Mesodermal cell (in vitro differentiated cells): ENCODE measurements around the gene MKKS.
A peak's percentile ranks its signal among the peaks of the same experiment; 100 is the strongest.

Source experiments
- H3K27ac ChIP-seq: 2 replicates; pipeline ENCODE4 v1.7.0; 2013; ENCODE audit warnings: mild to moderate bottlenecking, low read depth, low read length, moderate library complexity; ENCODE audit not compliant: severe bottlenecking
- H3K36me3 ChIP-seq: 2 replicates; pipeline ENCODE4 v1.7.1; 2013; ENCODE audit warnings: mild to moderate bottlenecking, low read length, moderate library complexity; ENCODE audit not compliant: control insufficient read depth, insufficient read depth
- H3K4me1 ChIP-seq: one replicate; pipeline ENCODE4 v1.7.1; 2013; ENCODE audit warnings: mild to moderate bottlenecking, low read length; ENCODE audit not compliant: insufficient read depth, control insufficient read depth, poor library complexity, severe bottlenecking
- H3K4me3 ChIP-seq: 2 replicates; pipeline ENCODE4 v1.7.0; 2013; ENCODE audit warnings: low read length, control low read depth, mild to moderate bottlenecking; ENCODE audit not compliant: insufficient read depth, poor library complexity, severe bottlenecking; ENCODE audit errors: extremely low read depth
- H3K9me3 ChIP-seq: 2 replicates; pipeline ENCODE4 v1.7.1; 2013; ENCODE audit warnings: mild to moderate bottlenecking, low read length, moderate library complexity; ENCODE audit not compliant: control insufficient read depth
- WGBS, 2 experiments: methylation state at CpG; one replicate each; pipeline ENCODE4 v1.1.5; 2013; ENCODE audit warnings: missing lambda C conversion rate in 2 of 2; ENCODE audit not compliant: insufficient coverage in 2 of 2; 5-methylcytosine and 5-hydroxymethylcytosine counted together

The MKKS gene

DNA sequence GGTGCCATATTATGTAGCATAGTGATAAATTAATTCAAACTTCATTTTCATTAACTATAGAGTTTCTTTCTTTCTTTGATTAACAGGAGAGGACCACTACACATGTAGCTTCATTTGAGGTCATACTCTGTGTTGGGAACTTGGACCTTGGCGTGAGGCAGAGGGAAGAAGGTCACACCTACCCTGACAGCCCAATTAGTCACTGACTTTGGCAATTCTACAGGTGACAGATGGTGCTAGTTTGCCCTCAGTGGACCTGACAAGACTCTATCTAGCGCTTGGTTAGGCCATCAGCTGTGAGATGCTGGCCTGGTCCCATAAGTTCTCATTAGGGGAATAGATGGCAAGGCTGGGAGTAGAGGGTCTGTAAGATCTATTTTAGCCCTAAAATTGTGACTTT, 15.2 kb upstream of the MKKS start:
- Histone ChIP-seq H3K4me1 (no peaks in the 10 kb centered on the region), H3K36me3 (peaks cover 3% of the 10 kb centered on the region), H3K4me3 (no peak overlapping the region), H3K9me3 (no peaks in the 10 kb centered on the region), H3K27ac (no peak overlapping the region)
- WGBS, 2 experiments, result 86 to 100% methylated on average over 1 to 2 of the region's 2 CpGs

DNA sequence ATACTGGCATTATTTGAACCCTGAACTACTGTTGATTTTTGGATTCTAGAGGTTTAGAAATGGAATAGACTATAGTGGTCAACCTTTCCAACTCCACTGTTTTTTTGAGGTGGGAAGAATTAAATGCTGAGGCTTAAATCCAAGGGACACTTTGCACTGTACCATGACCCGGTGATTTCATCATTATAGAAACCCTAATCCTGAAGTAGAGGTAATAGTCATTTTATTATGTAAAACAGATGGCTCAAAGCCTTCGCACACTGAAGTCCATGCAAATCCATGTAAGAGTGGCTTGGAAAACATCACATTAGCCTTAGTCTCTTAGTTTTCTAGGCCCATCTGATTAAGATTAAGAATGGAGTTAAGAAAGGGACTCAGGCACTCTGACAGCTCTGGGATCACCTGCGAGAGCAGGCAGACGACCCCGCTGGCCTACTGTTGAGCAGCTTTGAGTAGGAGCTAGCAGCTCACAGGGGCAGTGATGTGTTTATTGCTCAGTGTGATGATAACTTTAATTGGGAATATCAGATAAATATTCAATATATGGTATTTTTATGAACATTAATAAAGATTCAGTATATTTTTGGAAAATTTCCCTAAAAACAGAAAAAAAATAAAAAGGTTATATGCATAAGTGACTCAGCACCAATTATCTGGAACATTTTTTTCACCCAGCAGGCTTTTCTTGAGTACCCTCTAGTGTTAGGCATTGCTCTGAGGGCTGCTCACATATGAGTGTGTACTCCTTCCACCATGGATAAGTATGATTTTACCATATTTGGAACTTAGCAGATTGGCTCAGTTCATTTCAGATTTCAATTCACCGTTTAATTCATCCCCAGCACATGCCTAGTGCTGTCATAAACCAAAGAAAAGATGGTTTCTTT, 14.5 kb upstream of the MKKS start:
- Histone ChIP-seq H3K9me3 (no peaks in the 10 kb centered on the region), H3K4me1 (no peaks in the 10 kb centered on the region), H3K4me3 (no peak overlapping the region), H3K36me3 (peaks cover 3% of the 10 kb centered on the region), H3K27ac (no peak overlapping the region)
- 78 to 86% methylated on average over 3 to 4 of the region's 6 CpGs for WGBS, 2 experiments

DNA sequence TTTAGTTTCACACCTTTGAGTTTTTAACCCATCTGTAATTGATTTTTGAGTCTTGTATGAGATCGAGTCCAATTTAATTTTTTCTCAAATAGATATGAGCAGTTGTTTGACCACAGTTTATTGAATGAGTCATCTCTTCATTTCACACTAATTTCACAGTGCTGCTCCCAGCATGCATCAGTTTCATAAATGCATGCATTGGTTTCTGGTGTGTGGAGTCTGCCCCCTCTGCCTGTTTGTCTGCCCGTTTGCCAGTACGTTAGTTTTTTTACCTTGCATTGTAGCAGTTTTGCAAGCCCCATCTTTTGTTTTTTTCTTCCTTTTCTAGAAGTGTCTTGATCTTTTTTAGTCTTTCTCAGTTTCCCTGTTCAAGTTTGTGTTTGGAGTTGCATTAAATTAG, 13.0 kb upstream of the MKKS start:
- Histone ChIP-seq H3K4me3 (no peak overlapping the region), H3K27ac (no peak overlapping the region), H3K4me1 (no peaks in the 10 kb centered on the region), H3K9me3 (no peaks in the 10 kb centered on the region), H3K36me3 (peaks cover 3% of the 10 kb centered on the region)
- WGBS, 2 experiments, result 79 to 83% methylated on average over 2 of the region's 3 CpGs

DNA sequence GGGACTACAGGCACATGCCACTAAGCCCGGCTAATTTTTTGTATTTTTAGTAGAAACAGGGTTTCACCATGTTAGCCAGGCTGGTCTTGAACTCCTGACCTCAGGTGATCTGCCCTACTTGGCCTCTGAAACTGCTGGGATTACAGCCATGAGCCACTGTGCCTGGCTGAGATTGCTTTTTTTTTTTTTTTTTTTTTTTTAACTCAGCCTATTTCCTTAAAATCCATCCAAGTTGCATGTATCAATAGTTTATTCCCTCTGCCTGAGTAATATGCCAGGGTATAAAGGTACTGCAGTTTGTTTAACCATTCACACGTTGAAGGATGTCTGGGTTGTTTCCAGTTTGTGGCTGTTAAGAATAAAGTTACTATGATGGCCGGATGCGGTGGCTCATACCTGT, 11.7 kb upstream of the MKKS start:
- H3K9me3 ChIP-seq, result no peaks in the 10 kb centered on the region
- WGBS, 2 experiments, result 91 to 92% methylated on average over 4 of the region's 4 CpGs

DNA sequence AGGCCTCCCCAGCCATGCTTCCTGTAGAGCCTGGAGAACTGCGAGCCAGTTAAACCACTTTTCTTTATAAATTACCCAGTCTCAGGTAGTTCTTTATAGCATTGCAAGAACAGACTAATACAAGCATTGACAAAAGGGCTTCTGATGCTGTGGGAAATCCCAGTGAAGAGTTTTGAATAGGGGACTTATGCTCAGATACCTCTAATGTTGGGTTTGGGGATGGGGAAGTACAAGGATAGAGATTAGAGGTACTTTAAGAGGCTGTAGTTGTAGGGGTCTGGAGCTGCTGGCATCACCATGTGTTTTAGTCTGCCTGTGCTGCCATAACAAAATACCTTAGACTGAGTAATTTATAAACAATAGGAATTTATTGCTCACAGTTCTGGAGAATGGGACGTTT, 9.9 kb upstream of the MKKS start:
- Histone ChIP-seq H3K4me3 (no peak overlapping the region), H3K36me3 (peaks cover 3% of the 10 kb centered on the region), H3K4me1 (no peaks in the 10 kb centered on the region), H3K9me3 (no peaks in the 10 kb centered on the region), H3K27ac (no peak overlapping the region)
- WGBS, 2 experiments, result no CpG with 5 or more reads among the region's 2 CpGs

More for the DNA sequence above, 11.7 kb upstream of the MKKS start:
- peaks cover 3% of the 10 kb centered on the region for H3K36me3 ChIP-seq
- H3K27ac ChIP-seq, result no peak overlapping the region
- H3K4me3 ChIP-seq, result no peak overlapping the region
- no peaks in the 10 kb centered on the region for H3K4me1 ChIP-seq

DNA sequence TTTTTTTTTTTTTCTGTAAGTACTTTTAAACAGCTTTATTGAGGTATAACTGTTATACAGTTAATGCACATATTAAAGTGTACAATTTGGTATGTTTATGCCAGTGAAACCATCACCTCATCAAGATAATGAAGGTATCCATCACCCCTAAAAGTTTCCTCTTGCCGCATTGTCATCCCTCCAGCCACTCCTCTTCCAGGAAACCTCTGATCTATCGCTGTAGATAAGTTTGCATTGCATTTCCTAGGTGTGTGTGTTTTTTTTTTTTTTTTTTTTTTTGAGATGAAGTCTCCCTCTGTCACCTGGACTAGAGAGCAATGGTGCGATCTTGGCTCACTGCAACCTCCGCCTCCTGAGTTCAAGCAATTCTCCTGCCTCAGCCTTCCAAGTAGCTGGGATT, 4.2 kb upstream of the MKKS start:
- H3K36me3 ChIP-seq, result no peaks in the 10 kb centered on the region
- H3K4me3 ChIP-seq, result no peak overlapping the region
- no peak overlapping the region for H3K27ac ChIP-seq
- H3K4me1 ChIP-seq, result no peaks in the 10 kb centered on the region
- whole genome bisulfite sequencing, 2 experiments, result 86% methylated on average over 2 of the region's 4 CpGs; no CpG with 5 or more reads in 1 of the 2 experiments
- H3K9me3 ChIP-seq, result no peaks in the 10 kb centered on the region

DNA sequence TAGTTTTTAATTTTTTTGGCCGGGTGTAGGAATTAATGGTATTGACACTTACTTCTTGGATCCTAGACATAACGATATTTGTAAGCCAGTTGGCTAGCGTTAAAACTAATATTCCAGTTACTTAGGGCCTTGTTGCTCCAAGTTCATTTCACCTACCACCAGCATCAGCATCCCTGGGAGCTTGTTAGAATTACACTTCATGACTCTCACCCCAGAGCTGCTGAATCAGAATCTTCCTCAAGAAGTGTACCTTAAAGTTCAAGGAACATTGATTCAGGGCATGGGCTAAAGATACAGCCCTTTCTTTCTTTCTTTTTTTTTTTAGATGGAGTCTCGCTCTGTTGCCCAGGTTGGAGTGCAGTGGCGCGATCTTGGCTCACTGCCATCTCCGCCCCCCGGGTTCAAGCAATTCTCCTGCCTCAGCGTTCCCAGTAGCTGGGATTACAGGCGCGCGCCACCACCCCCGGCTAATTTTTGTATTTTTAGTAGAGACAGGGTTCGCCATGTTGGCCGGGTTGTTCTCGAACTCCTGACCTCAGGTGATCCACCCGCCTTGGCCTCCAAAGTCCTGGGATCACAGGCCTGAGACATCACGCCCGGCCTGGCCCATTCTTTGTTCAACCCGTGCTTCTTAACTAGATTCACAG, 2.2 kb upstream of the MKKS start:
- Histone ChIP-seq H3K9me3 (no peaks in the 10 kb centered on the region), H3K27ac (no peak overlapping the region), H3K4me1 (no peaks in the 10 kb centered on the region), H3K4me3 (peak overlapping the region; percentile 73), H3K36me3 (peaks cover 7% of the 10 kb centered on the region)
- 89 to 94% methylated on average over 14 to 16 of the region's 20 CpGs for WGBS, 2 experiments

DNA sequence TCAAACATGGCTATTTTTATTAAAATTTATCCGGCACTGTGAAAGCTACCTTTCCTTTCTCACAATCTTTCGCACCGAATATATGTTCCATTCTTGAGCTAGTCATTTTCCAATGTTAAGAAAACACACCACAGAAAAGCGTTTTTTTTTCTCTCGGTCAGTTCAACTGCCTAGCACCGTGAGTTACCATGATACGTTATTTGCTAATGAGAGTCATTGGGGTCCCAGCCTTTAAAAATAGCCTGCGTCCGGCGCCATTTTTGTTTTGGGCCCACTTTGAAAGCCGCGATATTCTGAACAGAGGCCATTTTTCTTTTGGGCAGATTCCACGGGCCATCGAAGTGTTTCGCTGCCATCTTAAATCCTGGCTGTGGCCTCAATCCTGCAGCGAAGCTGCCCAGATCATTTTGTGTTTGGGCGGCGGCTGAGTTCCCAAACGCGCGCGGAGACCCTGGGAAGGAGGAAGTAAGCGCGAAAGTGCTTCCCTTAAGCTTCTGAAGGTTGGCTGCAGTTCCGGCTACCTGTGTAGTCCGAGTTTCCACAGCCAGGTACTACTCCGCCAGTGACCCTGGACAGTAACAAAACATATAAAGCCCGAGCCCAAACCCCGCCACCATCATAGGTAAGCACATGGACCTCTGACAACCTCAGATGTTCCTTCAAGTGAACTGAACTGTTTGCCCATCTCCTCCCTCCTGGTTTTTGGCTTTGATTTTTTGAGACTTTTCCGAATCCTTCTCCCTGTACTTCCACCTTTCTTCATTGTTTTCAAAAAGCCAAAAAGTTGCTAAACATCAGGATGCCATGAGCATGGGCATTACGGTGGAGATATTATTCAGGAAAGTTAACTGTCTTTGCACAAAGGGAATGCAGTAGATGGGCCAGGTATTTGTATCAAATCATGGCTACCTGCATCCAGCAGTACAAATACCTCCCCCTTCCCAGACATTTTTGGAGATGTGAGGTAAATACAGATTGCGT, 1.1 kb upstream of the MKKS start, which contains the start of gene SLX4IP:
SLX4IP (plus strand) TSS at position 474 of the 981 bp plus-strand sequence. CDS start 22,900 bp downstream, outside the sequence.
- peak within 1 kb of the TSS; percentile 73 for H3K4me3 ChIP-seq
- peak within 1 kb of the TSS; percentile 87 for H3K27ac ChIP-seq
- H3K36me3 ChIP-seq, result peaks cover 7% of the 10 kb centered on the region
- WGBS, 2 experiments, result 1 to 3% methylated on average over 21 to 28 of the region's 32 CpGs
- no peaks in the 10 kb centered on the region for H3K9me3 ChIP-seq
- no peaks in the 10 kb centered on the region for H3K4me1 ChIP-seq

DNA sequence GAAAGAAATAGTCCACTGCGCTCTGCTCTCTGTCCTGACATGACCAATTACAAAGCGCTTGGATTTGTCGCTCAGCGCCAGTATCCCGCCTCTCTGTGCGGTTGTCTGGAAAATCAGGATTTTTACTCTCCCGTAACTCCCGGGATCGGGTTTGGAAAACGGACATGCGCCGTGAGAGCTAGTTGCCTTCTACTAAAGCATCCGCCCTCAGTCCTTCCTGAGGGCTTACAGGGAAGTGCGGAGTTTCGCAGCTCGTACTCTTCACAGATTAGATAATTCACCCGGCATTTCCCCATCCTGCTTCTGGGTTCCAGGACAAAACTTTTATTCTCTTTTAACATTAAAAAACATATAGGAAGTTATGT, 427 bp upstream of the MKKS start:
- H3K36me3 ChIP-seq, result peaks cover 7% of the 10 kb centered on the region
- 0% methylated on average over 13 to 16 of the region's 17 CpGs for WGBS, 2 experiments
- H3K27ac ChIP-seq, result peak overlapping the region; percentile 87
- H3K9me3 ChIP-seq, result no peaks in the 10 kb centered on the region
- peak overlapping the region; percentile 73 for H3K4me3 ChIP-seq
- H3K4me1 ChIP-seq, result no peaks in the 10 kb centered on the region

DNA sequence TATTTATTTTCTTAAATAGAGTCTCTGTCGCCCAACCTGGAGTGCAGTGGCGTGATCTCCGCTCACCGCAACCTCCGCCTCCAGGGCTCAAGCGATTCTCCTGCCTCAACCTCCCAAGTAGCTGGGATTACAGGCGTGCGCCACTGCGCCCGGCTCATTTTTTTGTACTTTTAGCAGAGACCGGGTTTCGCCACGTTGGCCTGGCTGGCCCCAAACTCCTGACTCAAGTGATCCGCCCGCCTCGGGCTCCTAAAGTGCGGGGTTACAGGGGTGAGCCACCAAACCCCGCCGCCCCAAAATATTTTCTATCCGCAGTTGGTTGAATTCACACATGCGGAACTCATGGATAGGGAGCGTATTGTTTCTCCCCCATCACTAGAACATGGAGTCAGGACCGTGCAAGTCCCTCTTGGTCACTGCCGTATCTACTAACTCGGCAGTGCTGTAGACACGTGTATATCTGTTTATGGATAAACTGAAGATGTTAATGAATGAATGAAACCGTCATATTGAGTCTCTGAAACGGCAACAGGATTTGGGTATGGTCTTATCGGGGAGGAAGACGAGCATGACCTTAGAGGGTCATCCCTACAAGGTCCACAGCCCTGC, 904 bp downstream of the MKKS start:
- H3K4me3 ChIP-seq, result peak overlapping the region; percentile 73
- peaks cover 10% of the 10 kb centered on the region for H3K36me3 ChIP-seq
- no peak overlapping the region for H3K27ac ChIP-seq
- no peaks in the 10 kb centered on the region for H3K9me3 ChIP-seq
- no peaks in the 10 kb centered on the region for H3K4me1 ChIP-seq
- WGBS, 2 experiments, result 62 to 66% methylated on average over 26 to 29 of the region's 30 CpGs
